GM10248 (cell line): ENCODE measurements around the gene ZNF83.
"Not testable (repeated sequence)": the region's sequence is repeated elsewhere in the genome, so short reads cannot be mapped to it uniquely, and the experiment has no call there.

ENCODE experiments used
- CTCF ChIA-PET: fragments of 300-600 bp; sonication (Branson Sonifier 250); formaldehyde crosslinking; extraction: SDS; loops from one replicate; lab custom pipeline; 2021; ENCODE audit warnings: antibody characterized with exemption; lab: Yijun Ruan, JAX
- POLR2A ChIA-PET: fragments of 350-650 bp; sonication (Branson Sonifier 250); formaldehyde crosslinking; extraction: SDS; loops from one replicate; lab custom pipeline; 2020; ENCODE audit warnings: antibody characterized with exemption; lab: Yijun Ruan, JAX
- DNase-seq: peaks from one replicate; pipeline ENCODE4 v3.0.0; 2012; ENCODE audit errors: extremely low spot score
- TF ChIP-seq, protein P1 (sequence below): IDR thresholded peaks from 2 replicates; pipeline ENCODE4 v1.5.1; 2012; ENCODE audit warnings: mild to moderate bottlenecking, low read depth; ENCODE audit errors: extremely low read depth, missing control alignments, control extremely low read depth

The ZNF83 gene

DNA sequence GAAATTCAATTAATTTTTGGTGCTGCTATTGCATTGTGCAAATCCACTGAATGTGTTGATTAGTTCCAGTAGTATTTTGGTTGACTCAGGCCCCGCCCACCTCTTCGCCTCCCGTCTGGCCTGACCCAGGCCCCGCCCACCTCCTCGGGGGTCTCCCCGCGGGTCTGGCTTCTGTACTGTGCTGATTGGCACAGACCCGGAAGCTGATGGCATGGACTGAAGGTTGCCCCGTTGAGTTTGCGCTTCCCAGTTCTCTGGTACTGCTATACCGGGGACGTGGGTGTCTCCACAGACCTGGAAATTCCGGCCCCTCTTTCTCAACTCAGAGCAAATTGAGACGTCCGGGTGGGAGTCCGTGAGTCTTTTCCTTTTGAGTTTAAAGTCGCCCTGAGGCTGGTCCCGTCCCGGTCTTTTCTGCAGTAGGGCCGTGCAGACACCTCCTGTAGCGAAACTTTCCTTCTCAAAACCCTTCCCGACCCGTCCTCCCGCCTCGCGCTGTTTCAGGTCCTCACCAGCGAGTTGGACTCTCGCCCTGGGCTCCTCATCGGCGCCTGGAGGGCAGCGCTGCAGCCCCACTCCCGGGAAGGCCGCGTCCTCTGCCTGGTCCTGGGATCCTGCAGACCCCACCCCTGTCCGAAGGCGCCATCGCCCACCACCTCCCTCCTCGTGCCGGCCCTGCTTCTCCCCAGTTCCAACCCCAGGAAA is 53.3 kb downstream of the ZNF83 start:
- DNase-seq, result no peak
- ChIA-PET POLR2A (no interaction called here), CTCF (no interaction called here)
- TF ChIP-seq, protein P1, sequence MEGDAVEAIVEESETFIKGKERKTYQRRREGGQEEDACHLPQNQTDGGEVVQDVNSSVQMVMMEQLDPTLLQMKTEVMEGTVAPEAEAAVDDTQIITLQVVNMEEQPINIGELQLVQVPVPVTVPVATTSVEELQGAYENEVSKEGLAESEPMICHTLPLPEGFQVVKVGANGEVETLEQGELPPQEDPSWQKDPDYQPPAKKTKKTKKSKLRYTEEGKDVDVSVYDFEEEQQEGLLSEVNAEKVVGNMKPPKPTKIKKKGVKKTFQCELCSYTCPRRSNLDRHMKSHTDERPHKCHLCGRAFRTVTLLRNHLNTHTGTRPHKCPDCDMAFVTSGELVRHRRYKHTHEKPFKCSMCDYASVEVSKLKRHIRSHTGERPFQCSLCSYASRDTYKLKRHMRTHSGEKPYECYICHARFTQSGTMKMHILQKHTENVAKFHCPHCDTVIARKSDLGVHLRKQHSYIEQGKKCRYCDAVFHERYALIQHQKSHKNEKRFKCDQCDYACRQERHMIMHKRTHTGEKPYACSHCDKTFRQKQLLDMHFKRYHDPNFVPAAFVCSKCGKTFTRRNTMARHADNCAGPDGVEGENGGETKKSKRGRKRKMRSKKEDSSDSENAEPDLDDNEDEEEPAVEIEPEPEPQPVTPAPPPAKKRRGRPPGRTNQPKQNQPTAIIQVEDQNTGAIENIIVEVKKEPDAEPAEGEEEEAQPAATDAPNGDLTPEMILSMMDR, result no peak

DNA sequence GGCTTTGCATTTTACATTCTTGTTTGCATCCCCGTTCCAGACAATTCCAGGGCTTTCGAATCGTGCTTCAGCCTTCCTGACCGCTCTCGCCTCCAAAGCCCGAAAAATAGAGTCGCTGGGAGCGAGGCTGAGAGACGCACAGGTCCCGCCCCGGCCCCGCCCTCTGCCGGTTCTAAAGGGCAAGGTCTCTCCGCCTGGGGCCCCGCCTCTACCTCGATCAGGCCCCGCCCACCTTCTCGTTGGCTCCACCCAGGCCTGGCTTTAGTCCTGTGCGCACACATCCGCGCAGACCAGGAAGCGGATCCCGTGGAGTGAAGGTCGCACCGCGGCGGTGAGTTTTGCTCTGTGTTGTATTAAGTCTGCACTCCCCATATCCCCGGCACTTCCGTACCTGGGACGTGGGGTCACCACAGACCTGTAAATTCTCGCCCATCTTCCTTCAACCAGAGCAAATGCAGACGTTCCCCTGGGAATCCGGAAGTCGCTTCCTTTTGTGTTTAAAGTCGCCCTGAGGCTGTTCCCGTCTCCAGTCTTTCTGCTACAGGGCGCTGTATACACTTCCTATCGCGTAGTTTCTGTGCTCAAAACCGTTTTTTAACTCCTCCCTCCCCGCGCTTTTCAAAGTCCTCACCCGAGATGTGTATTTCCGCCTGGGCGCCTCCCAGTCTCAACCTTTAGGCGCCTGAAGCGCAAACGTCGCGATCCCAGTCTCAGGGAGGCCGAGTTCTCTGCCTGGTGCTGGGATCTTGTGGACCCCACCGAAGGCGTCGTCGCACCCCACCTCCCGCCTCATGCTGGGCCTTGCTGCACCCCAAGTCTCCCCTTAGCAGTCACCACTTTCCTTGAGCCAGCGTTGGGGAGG is 67.9 kb downstream of the ZNF83 start, which contains the start of gene ZNF701:
TSS of gene ZNF701 (plus strand) at position 288 of the 862 bp plus-strand sequence. CDS start 3,861 bp downstream, outside the sequence.
- ChIA-PET CTCF (no interaction called here), POLR2A (no interaction called here)
- TF ChIP-seq, protein P1, result no peak
- peak; percentile 90 for DNase-seq

DNA sequence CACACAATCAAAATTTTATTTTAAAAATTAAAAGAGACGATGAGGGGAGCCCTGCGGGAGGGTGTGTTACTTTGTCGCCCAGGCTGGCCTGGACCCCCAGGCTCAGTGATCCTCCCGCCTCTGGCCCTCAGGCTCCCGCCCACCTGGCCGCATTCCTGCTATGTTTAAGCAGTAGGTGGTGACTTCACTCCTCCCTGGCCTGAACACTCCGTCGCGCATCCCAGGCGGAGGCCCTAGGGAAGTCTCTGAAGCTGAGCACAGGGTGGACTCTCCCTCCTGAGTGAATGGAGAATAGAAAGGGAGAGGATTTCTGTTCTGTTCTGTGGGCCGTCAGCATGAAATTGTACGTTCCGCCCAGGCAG is 68.5 kb downstream of the ZNF83 start:
- DNase-seq, CTCF ChIA-PET, POLR2A ChIA-PET: not testable (repeated sequence)

DNA sequence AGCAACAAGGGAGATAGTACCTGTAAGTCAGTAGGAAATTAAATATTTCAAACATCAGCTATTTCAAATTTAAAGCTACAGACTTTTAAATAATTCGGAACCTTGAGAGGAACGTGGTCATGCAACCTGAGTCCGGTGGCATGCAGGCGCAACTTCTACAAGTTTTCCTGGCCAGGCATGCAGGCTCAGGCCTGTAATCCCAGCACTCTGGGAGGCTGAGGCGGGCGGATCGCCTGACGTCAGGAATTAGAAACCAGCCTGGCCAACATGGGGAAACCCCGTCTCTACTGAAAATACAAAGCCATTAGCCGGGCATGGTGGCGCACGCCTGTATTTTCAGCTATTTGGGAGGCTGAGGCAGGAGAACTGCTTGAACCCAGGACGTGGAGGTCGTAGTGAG is 70.2 kb downstream of the ZNF83 start:
- DNase-seq, result no peak
- ChIA-PET POLR2A (interaction anchor here (0.6 kb wide), 1 partner anchor 25 kb away, joined by 3 read pairs; no protein-coding TSS in a partner anchor), CTCF (interaction anchor here (1.7 kb wide), 1 partner anchor 23 kb away, joined by 6 read pairs; no protein-coding TSS in a partner anchor)
- TF ChIP-seq, protein P1, result no peak

DNA sequence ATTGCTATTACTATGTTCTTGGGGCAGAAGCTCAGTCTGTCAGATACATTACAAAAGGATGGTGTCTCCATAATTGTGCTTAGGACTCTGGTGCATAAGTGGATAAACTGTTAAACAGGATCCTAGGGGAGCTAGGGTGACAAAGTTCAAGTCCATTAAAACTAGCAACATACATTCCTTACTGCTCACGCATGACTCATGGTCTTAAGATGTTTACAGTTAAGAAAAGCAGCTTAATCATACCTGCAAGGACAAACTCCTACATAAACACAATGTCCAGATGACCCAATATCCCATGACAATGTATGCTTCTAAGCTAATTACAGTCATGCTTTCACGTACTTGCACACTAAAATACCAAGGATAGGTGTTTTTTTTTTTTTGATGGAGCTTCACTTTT is 71.6 kb downstream of the ZNF83 start:
- DNase-seq, result no peak
- TF ChIP-seq, protein P1, result no peak
- ChIA-PET CTCF (interaction anchor here (1.6 to 1.7 kb wide), 2 partner anchors 10 to 22 kb away, joined by 3 to 6 read pairs; no protein-coding TSS in a partner anchor), POLR2A (interaction anchor here (0.6 kb wide), 2 partner anchors 38 to 171 kb away, joined by 4 to 5 read pairs; no protein-coding TSS in a partner anchor)

DNA sequence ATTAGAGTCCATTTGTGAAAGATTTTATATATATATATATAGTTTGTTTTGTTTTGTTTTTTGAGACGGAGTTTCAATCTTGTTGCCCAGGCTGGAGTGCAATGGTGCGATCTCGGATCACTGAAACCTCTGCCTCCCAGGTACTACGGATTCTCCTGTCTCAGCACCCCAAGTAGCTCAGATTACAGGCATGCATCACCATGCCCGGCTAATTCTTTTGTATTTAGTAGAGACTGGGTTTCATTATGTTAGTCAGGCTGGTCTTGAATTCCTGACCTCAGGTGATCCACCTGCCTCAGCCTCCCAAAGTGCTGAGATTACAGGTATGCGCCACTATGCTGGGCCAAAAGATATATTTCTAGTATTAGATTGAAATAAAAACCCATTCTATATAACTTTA is 72.0 kb downstream of the ZNF83 start:
- ChIA-PET CTCF (interaction anchor here (1.6 kb wide), 1 partner anchor 9 kb away, joined by 3 read pairs; no protein-coding TSS in a partner anchor), POLR2A (interaction anchor here (0.6 kb wide), 1 partner anchor 171 kb away, joined by 5 read pairs; no protein-coding TSS in a partner anchor)
- DNase-seq, result no peak
- TF ChIP-seq, protein P1, result no peak
